ENCODE measurements around the gene PTPN7. TPM values are rescaled to one million over a fixed set of nuclear protein-coding genes. Genes with fewer than 3 reads are reported as not detected.
A peak's percentile ranks its signal among the peaks of the same experiment; 100 is the strongest.

Gene PTPN7
- total RNA-seq, 3 donors from 2014 or later = 5.0 to 6.3 (median 6.1) TPM

DNA sequence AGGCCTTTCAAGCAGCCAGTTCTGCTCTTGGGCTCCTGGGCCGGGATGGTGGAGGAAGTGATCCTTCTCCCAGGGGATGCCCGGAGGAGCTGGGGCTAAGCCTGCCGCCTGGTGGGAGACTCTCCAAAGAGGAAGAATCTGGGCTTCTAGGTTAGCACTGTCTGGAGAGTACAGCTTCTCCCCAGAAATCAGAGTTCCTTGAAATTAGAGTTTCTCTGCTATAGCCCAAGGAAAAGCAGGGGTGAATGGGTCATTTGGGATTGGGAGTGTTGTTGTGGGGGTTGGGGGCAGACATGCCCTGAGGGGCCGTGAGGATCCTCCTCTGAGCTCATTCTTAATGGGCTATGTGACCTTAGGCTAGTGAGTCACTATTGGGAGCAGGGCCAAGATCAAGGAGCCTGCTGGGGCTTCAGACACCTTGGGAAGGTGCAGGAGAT is 39.7 kb upstream of the PTPN7 start:
- Histone ChIP-seq H3K4me1 (ENCODE audit: low read depth) (peaks cover 5% of the 10 kb centered on the region), H3K36me3 (ENCODE audit: low read depth) (no peaks in the 10 kb centered on the region), H3K9me3 (no peaks in the 10 kb centered on the region), H3K4me3 (no peak overlapping the region)
- peak; percentile 69 for ATAC-seq
- DNase-seq = peak in 1 of 3 donors; percentile 69
- intact Hi-C loops (cut with DNase I, micrococcal nuclease) = no loop called here
- TF ChIP-seq, protein P1, sequence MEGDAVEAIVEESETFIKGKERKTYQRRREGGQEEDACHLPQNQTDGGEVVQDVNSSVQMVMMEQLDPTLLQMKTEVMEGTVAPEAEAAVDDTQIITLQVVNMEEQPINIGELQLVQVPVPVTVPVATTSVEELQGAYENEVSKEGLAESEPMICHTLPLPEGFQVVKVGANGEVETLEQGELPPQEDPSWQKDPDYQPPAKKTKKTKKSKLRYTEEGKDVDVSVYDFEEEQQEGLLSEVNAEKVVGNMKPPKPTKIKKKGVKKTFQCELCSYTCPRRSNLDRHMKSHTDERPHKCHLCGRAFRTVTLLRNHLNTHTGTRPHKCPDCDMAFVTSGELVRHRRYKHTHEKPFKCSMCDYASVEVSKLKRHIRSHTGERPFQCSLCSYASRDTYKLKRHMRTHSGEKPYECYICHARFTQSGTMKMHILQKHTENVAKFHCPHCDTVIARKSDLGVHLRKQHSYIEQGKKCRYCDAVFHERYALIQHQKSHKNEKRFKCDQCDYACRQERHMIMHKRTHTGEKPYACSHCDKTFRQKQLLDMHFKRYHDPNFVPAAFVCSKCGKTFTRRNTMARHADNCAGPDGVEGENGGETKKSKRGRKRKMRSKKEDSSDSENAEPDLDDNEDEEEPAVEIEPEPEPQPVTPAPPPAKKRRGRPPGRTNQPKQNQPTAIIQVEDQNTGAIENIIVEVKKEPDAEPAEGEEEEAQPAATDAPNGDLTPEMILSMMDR (IDR thresholded peaks at IDR 0.05) = no peak

DNA sequence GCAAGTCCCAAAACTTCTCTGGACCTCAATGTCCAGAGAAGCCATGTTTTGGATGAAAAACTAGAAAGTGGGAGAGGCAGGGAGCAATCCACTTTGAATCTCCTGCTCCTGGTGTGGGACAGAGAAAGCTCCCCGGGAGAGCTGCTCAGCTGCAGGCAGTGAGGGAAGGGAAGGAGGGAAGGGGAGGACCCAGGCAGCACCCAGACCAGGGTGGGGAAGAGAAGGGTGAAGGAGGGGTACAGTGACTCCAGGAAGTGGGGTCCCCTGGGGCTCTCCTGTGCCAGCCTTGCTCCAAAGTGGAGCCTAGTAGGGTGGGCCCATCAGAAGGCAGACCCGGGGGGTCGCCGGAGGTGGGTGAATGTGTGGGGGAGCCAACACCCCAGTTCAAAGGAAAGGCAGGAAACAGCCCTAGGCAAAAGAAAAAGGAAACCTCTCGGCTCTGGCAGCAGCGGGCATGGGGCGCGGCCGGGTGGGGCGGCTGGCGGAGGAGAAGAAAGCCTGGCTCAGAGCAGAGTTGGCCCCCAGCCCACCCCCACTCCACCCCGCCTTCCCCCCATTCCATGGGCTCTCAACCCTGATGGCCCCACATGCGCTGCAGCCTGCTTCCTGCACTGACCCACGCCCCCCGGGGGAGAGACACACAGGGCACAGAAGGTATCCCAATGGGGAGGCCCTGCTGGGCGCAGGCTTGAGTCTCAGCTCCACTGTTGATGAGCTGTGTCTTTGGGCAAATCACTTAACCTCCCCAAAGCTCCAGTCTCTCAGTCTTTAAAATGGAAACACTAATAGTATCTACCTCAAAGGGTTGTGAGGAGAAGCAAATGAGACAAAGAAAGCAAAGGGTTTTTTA is 38.9 kb upstream of the PTPN7 start:
- intact Hi-C loops (cut with DNase I, micrococcal nuclease) = no loop called here
- peaks cover 5% of the 10 kb centered on the region for H3K4me1 ChIP-seq (ENCODE audit: low read depth)
- H3K9me3 ChIP-seq = no peaks in the 10 kb centered on the region
- ATAC-seq = peak; percentile 73
- TF ChIP-seq, protein P1 (IDR thresholded peaks at IDR 0.05) = no peak
- no peak overlapping the region for H3K4me3 ChIP-seq
- no peaks in the 10 kb centered on the region for H3K36me3 ChIP-seq (ENCODE audit: low read depth)
- DNase-seq = peak; percentile 75 to 86 (median 79)

DNA sequence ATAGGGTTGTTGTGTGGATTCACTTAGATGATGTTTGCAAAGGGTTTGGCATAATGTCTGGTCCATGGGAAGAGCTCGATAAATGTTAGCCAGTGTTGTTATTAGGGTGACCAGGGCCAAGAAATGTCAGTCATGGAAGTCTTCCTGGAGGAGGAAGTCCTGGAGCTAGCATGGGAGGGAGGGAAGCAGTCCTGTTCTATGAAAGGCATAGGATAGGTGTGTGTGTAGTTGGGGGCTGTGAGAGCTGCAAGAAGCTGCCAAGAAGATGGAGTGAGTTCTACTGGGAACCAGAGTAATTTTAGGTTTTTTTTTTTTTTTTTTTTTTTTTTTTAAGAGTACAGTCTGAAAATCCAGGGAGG is 37.9 kb upstream of the PTPN7 start:
- Histone ChIP-seq H3K4me1 (ENCODE audit: low read depth) (peaks cover 5% of the 10 kb centered on the region), H3K4me3 (no peak overlapping the region), H3K36me3 (ENCODE audit: low read depth) (no peaks in the 10 kb centered on the region), H3K9me3 (no peaks in the 10 kb centered on the region)
- intact Hi-C loops (cut with DNase I, micrococcal nuclease) = no loop called here
- no peak for ATAC-seq
- TF ChIP-seq, protein P1 (IDR thresholded peaks at IDR 0.05) = no peak
- DNase-seq = no peak

DNA sequence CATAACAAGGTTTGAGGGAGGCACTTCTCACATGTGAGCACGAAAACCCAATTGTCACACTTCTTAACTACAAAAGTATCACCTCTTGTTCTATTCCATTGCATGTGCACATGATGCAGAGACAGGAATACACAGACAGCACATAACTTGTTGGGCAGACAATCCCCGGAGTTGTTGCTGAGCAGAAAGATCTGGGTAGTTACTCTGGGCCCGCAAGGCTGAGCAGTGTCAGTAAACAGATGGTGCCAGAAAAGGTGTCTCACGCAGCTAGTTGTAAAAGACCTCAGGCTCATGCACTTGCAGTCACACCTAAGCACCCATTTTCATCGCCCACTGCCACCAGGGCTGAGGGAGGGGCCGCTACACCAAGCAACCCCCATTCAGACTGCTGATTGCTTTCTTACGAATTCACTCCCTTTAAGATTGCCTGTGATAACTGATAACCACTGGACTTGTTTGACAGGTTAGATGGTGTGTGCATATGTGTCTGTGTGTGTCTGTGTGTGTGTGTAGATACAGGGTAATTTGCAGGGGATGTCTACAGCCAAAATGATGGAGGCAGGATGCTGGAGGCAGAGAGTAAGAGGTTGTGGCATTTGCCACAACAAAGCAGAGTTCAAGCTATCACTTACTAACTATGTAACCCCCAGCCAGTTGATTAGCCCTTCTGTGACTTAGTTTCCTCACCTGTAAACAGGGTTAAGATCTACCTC is 37.4 kb upstream of the PTPN7 start:
- DNase-seq = peak in 1 of 3 donors; percentile 45
- Histone ChIP-seq H3K9me3 (no peaks in the 10 kb centered on the region), H3K36me3 (ENCODE audit: low read depth) (no peaks in the 10 kb centered on the region), H3K4me1 (ENCODE audit: low read depth) (peaks cover 5% of the 10 kb centered on the region), H3K4me3 (no peak overlapping the region)
- intact Hi-C loops (cut with DNase I, micrococcal nuclease) = no loop called here
- TF ChIP-seq, protein P1 (IDR thresholded peaks at IDR 0.05) = no peak
- ATAC-seq = peak; percentile 17

DNA sequence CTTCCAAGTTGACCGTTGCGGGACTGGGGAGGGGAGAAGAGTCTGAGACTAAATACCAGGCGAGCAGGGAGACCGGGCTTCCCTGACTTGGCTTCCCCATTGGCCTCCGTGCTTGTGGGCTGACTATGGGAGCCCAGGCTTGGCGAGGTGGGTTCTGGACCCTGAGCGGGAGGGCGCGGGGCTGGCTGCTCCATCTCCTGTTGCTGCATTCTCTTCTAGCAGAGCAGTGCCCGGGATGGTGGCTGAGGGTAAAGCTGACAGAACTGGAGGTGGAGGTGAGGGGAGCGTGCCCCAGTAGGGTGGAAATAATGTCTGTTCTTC is 33.9 kb upstream of the PTPN7 start:
- H3K4me3 ChIP-seq = no peak overlapping the region
- intact Hi-C loops (cut with DNase I, micrococcal nuclease) = no loop called here
- peaks cover 4% of the 10 kb centered on the region for H3K4me1 ChIP-seq (ENCODE audit: low read depth)

More for the DNA sequence above, 33.9 kb upstream of the PTPN7 start:
- ATAC-seq (no peak), DNase-seq (no peak)
- TF ChIP-seq, protein P1 (IDR thresholded peaks at IDR 0.05) = no peak
- Histone ChIP-seq H3K36me3 (ENCODE audit: low read depth) (no peaks in the 10 kb centered on the region), H3K9me3 (no peaks in the 10 kb centered on the region)
